Right lobe of liver (tissue), 6 donors: ENCODE results near the gene RIPOR2. TPM values are rescaled to one million over a fixed set of nuclear protein-coding genes. Genes with fewer than 3 reads are reported as not detected.

ENCODE experiments used
- ATAC-seq, 4 donors: fragments of 200-7000 bp; cut with Tn5 transposase; one replicate each; pipeline ENCODE4 v1.9.1; 2020; ENCODE audit warnings: mild to moderate bottlenecking in 4 of 4, moderate library complexity in 4 of 4
- DNase-seq, 3 donors: peaks; one replicate each; pipeline ENCODE4 v3.0.0-alpha.2; 2020
- H3K27ac ChIP-seq, 3 donors: fragments of 200-600 bp; one replicate each; pipeline ENCODE4 v1.8.0; 2022
- H3K27me3 ChIP-seq, 2 donors: fragments of 200-600 bp; one replicate each; pipeline ENCODE4 v1.8.0; 2022
- H3K36me3 ChIP-seq, 4 donors: fragments of 200-600 bp; sonication (generic) in 1 of 4; one replicate each; pipeline versions ENCODE4 v1.5.1 to v1.8.0; 2017 to 2022; ENCODE audit warnings: control low read depth in 1 of 4
- H3K4me1 ChIP-seq, 4 donors: fragments of 200-600 bp; sonication (generic) in 1 of 4; one replicate each; pipeline versions ENCODE4 v1.5.1 to v1.8.0; 2017 to 2022; ENCODE audit warnings: control low read depth in 1 of 4
- H3K4me3 ChIP-seq, 3 donors: fragments of 200-600 bp; one replicate each; pipeline ENCODE4 v1.8.0; 2022
- H3K9me3 ChIP-seq, 4 donors: fragments of 200-600 bp; sonication (generic) in 1 of 4; one replicate each; pipeline versions ENCODE4 v1.5.1 to v1.8.0; 2017 to 2022; ENCODE audit warnings: control low read depth in 1 of 4
- POLR2A ChIP-seq: fragments of 450-650 bp; IDR thresholded peaks from one replicate; pipeline ENCODE4 v1.6.1; 2017; ENCODE audit warnings: antibody characterized with exemption, mild to moderate bottlenecking
- WGBS: methylation state at CpG from one replicate; pipeline ENCODE4 v1.1.6; 2018; ENCODE audit warnings: low coverage, low lambda C conversion rate; ENCODE audit not compliant: insufficient coverage; ENCODE audit errors: missing lambda C conversion rate; 5-methylcytosine and 5-hydroxymethylcytosine counted together
- intact Hi-C, 2 donors: fragments of 100-400 bp; cut with DNase I; formaldehyde crosslinking; loops; one replicate each; pipeline versions ENCODE4 v1.11.2 to v1.14.1; 2022
- total RNA-seq, 6 experiments: library from RNA; depleted of rRNA in 2 of 6; stranded (reverse); fragments of >200 nt in 2 of 6; fragmentation: NEBNext Ultra II Directional in 3 of 6; extraction: Animal tissue kit (Norgen Biotek cat#: 25700) in 3 of 6; gene quantifications; one replicate each; pipeline versions ENCODE4 v1.1.0 to v1.2.4, GENCODE V29; 2016 to 2023
- TF ChIP-seq, protein P1 (sequence below), 4 donors: fragments of 200-600 bp in 3 of 4; fragments of 450-650 bp in 1 of 4; IDR thresholded peaks; one replicate each; pipeline versions ENCODE4 v1.5.1 to v1.8.0; 2016 to 2022; ENCODE audit warnings: antibody characterized with exemption in 4 of 4, mild to moderate bottlenecking in 2 of 4
- donor health status: DM: no; HTN: yes; CAD: no.
- donor health status: DM: no; HTN: no; CAD: no.
- donor health status: DM: no; HTN: no; CAD: no.
- donor health status: DM: no; HTN: yes; CAD: no.
- donor health status: DM: no; HTN: yes; CAD: no.

The RIPOR2 gene
- total RNA-seq, 6 experiments from 2014 or later = 1.8 to 4.6 (median 3.5) TPM

GRCh38 chr6:24833711-24834386 is 101.9 kb downstream of the RIPOR2 start:
- 93% methylated on average over 4 of the region's 4 CpGs for WGBS

GRCh38 chr6:24832794-24833193 is 103.0 kb downstream of the RIPOR2 start:
- H3K4me3 ChIP-seq = no peak overlapping the region
- H3K4me1 ChIP-seq = no peaks in the 10 kb centered on the region
- H3K9me3 ChIP-seq = no peaks in the 10 kb centered on the region
- no peaks in the 10 kb centered on the region for H3K36me3 ChIP-seq
- no peaks in the 10 kb centered on the region for H3K27me3 ChIP-seq
- ATAC-seq (no peak), DNase-seq (no peak)
- intact Hi-C loops = no loop called here
- TF ChIP-seq POLR2A = no peak
- TF ChIP-seq, protein P1, sequence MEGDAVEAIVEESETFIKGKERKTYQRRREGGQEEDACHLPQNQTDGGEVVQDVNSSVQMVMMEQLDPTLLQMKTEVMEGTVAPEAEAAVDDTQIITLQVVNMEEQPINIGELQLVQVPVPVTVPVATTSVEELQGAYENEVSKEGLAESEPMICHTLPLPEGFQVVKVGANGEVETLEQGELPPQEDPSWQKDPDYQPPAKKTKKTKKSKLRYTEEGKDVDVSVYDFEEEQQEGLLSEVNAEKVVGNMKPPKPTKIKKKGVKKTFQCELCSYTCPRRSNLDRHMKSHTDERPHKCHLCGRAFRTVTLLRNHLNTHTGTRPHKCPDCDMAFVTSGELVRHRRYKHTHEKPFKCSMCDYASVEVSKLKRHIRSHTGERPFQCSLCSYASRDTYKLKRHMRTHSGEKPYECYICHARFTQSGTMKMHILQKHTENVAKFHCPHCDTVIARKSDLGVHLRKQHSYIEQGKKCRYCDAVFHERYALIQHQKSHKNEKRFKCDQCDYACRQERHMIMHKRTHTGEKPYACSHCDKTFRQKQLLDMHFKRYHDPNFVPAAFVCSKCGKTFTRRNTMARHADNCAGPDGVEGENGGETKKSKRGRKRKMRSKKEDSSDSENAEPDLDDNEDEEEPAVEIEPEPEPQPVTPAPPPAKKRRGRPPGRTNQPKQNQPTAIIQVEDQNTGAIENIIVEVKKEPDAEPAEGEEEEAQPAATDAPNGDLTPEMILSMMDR (IDR thresholded peaks at IDR 0.05) = no peak
- no peak overlapping the region for H3K27ac ChIP-seq
- 100% methylated on average over 1 of the region's 1 CpG for WGBS

More at GRCh38 chr6:24833711-24834386, 101.9 kb downstream of the RIPOR2 start:
- no peaks in the 10 kb centered on the region for H3K36me3 ChIP-seq
- no peak overlapping the region for H3K27ac ChIP-seq
- no peak for TF ChIP-seq POLR2A
- TF ChIP-seq, protein P1 (IDR thresholded peaks at IDR 0.05) = no peak
- ATAC-seq (no peak), DNase-seq (no peak)
- no peak overlapping the region for H3K4me3 ChIP-seq
- H3K9me3 ChIP-seq = no peaks in the 10 kb centered on the region
- H3K4me1 ChIP-seq = no peaks in the 10 kb centered on the region
- intact Hi-C loops = no loop called here
- H3K27me3 ChIP-seq = no peaks in the 10 kb centered on the region

DNA sequence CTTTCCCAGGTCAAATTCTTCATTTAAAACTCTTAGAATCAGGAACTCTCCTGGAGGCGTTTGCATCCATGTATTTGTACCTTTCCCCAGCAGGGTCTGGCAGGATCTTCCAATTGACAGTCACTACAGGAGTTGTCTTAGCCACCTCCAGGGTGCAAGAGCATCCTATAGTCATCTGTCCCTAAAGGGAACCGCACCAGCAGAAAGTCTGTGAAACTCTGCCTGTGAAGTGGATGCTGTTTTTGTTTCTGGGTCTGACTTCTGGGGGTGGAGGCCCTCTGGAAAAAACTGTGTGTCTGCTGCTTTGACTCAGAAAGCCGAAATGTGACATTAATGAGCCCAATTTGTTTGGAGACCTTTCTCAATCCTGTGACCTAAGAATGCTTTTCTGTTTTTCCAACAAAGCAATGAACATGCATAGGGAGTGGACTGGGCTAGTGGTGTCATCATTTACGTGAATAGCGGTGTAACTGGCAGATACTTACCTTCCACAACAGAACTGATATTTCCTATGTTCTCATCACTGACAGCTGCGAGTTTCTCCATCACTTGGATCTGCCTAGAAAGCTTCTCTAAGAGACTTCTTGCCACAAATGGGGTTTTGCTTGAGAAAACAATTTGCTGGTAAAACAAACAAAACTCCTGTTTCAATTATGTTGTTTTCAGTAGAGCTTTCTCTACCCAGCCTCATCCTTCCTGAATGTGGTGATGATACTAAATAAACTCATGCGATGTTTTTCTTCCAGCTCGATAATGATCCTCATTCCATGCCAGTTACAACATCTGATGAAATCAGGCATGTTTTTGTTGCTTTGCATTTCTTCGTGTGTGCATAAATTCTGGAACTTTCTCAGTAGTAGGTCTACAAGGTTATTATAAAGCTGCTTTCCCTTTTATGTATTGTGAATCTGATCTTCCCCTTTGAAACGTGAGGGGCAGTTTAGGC is 103.7 kb downstream of the RIPOR2 start:
- no peaks in the 10 kb centered on the region for H3K4me1 ChIP-seq
- DNase-seq (no peak), ATAC-seq (peak in 1 of 4 donors; percentile 24)
- H3K27me3 ChIP-seq = no peaks in the 10 kb centered on the region
- H3K27ac ChIP-seq = no peak overlapping the region
- intact Hi-C loops = no loop called here
- no peaks in the 10 kb centered on the region for H3K36me3 ChIP-seq
- WGBS = 65% methylated on average over 10 of the region's 10 CpGs
- H3K4me3 ChIP-seq = no peak overlapping the region
- no peaks in the 10 kb centered on the region for H3K9me3 ChIP-seq
- TF ChIP-seq POLR2A = no peak
- TF ChIP-seq, protein P1 (IDR thresholded peaks at IDR 0.05) = no peak

DNA sequence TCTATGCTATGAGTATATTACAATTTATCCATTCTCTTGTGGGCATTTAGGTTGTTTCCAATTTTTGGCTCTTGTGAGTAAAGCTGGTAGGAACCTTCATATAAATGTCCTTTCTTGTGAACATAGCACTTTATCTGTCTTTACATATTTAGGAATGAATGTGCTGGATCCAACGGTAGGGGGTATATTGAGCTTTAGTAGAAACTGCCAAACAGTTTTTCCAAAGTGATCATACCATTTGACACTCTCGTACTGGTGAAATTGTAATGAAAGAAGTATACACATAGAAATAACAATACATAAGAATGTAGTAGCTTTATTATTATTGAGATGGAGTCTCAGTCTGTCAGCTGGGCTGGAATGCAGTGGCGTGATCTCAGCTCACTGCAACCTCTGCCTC is 106.1 kb downstream of the RIPOR2 start:
- Histone ChIP-seq H3K27ac (no peak overlapping the region), H3K9me3 (no peaks in the 10 kb centered on the region), H3K27me3 (no peaks in the 10 kb centered on the region), H3K4me3 (no peak overlapping the region), H3K4me1 (no peaks in the 10 kb centered on the region), H3K36me3 (peaks cover 0 to 5% (median 0%) of the 10 kb centered on the region in 4 donors)
- WGBS = 72% methylated on average over 3 of the region's 3 CpGs
- no peak for DNase-seq
- intact Hi-C loops = no loop called here
- no peak for TF ChIP-seq POLR2A
- TF ChIP-seq, protein P1 (IDR thresholded peaks at IDR 0.05) = no peak
- ATAC-seq = no peak
